Stimulated activated CD8-positive, alpha-beta memory T cell treated with anti-CD3 and anti-CD28 coated beads, Interleukin-7, amount 100 ng/mL, for 4 hours (primary cell): ENCODE results near the gene PLD2.

ENCODE experiments used
- DNase-seq, 2 donors: peaks; one replicate each; pipeline ENCODE4 v3.0.0-alpha.2; 2020; ENCODE audit warnings: low read depth in 2 of 2

The PLD2 gene

DNA sequence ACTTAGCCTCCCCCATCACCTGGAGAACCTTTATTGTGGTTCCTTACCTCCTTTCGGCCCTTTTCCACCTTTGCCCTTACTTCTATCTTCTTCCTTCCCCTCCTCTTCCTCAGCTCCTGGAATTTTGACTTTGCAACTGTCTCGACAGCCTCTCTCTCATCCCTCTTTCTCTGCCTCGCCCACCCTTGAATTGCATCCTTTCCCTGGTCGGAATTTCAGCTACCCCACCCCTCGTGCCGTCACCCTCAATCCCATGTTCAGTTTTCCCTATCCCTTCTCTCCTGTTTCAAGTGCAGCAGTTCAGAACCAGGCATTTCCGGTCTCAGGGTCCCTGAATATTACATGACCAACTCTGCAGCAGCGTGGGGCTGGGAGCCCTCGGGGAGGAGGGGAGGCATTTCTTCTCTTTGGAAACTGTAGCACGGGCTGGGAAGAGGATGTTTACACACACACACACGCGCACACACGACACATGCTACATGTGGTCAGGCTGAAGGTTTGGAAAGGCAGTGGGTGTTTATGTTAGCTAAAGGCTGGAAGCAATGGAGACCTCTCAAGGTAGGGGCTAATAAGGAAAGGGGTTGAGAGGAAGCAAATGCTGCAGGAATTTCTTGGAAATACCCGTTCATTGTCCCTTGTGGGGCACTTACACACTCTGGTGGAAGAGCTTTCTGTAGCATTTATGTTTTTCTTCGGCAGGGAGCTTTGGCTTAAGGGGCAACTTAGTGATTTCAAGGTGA lies 27.2 kb downstream of the PLD2 start:
- no peak for DNase-seq

DNA sequence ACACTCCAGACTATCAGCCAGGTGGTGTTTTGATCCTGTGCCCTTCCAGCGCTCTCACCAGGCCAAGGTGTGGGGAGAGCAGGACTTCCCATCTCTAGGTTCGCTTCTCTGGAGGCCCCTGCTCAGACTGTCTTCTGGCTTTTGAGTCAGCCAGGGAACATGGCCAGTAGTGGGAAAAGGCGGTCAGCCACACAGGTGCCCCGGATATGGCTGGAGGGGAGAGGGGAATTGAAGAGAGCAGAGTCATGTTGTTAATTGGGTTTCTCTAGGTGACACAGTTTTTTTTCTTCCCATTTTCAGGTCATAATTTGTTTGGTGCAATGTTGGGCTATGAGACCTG lies 27.7 kb downstream of the PLD2 start:
- DNase-seq, result no peak

DNA sequence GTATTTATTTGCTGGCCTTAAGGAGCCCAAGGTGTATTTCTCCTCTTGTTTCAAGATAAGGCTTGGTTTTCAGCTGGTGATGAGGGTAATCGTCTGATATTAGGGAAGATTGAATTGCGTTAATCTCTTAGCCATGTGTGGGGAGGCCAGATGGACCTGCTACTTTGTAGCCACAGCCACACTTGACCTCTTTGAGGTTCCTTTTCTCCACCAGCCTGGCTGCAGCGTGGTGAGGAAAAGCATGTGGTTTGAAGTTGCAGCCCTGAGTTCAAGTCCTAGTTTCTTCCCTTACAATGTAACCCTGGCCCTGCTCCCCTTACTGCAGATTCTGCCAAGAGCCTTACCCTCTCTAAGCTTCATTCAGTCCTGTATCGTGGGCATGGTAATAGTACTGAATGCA lies 29.3 kb downstream of the PLD2 start:
- DNase-seq, result no peak

DNA sequence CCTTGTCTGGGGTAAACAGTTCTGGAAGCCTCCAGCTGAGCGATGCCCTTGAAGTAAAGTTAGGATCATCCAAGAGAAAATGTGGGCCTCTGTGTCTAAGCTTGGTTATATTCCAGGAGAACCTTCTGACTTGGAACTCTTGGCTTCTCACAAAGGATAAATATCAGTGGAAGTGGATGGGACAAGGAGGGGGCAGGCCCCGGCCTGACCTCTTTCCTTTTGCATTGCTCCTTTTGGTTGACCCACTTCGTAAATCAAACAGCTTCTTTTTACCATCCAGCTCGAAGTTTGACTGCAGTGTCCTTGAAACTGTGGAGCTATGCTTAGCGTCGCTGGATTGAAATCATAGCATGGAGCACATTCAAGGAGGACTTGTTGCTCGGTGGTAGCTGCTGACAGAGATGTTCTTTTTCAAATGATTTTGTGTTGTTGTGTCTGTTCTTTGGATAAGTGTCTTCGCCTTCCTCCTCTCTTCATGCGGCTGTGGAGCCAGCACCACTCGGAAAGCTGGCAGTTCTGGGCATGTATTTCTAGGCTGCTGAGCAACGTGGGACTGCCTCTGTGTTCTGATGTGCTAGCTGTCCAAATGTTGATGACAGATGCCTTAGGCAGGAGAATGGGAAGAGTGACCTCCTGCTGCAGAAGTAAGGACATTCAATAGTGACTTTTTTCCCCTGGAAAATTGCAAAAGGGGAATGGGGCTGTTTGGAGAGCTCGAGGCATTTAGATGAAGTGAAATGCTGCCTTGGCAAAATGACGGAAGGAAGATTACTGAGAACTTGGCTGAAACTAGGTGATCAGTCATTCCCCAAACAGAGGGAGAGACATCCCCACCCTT lies 30.7 kb downstream of the PLD2 start:
- no peak for DNase-seq

DNA sequence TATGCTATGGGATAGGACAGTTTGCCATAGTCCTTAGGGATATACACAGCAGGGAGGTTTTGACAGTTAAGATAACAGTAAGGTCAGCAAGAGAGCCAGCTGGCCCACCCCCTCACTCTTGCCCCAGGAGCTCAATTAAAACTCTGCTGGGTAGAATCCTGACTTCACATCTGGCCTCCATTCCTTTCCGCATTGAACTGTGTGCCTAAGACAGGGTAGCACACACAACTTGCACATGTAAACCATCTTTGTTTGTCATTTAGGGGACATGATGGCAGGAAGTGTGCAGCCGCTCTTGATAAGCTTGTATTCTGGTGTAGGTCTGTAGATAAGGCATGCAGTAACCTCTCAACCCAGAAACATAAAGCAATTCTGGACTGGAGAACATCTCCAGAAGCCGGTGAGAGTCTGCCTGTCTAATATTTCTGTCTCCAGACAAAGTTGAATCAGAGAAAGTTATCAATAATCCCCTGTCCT lies 31.4 kb downstream of the PLD2 start:
- DNase-seq, result no peak

DNA sequence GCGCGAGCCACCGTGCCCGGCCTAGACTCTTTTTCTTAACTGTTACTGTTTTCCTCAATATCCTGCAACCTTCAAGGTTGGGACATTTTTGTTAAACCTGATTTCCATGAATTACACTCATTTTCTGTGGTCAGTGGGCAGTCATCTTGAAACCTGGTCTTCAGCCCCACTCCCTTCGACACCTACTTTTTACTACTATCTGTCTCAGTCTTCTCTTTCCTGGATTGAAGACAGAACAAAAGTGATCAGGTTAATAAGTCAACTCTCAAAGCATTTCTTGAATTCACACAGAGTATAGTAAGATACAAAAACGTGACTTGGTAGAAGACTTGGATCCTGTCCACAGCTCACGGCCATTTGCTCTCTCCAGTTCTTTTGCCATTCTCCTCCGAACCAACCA lies 32.3 kb downstream of the PLD2 start:
- no peak for DNase-seq

DNA sequence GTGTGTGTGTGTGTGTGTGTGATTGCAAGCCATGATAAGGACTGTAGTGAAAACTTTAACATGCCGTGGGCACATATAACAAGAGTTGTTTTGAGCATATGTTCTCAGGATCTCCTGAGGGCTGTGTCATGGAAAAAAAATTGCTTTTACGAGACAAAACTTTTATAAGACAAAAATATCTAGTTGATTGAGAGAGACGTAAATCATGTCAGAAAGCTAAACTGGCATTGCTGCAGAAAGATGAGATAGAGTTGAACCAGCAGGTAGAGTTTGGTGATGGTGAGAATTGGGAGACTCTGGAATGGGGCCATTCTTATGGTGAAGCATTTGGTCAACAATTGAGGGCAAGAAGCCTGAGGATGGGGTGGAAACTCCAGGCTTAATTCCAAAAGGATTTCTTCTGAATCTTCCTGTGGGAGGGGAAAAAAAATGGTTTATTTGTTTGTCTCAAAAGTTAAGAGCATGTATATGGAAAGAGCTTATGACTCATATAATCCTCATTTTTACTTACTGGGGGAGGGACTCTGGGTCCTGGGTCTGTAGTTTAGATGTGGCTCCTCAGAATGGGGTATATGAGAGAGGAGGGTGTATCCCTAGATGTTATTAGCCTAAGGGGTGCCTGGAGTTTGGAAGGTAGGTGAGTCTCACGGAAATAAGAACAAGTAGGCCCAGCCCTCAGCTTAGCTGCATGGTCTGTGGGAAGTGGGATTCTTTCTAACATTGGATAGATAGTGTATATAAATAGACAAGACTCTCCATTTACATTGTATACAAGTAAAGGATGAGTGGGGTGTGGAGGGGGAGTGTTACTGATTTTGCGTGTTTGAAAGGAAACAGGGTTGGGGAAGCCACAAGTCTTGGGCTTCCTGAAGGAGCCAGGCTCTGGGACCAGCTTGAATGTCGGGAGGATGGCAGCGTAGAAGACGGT lies 33.3 kb downstream of the PLD2 start:
- no peak for DNase-seq

DNA sequence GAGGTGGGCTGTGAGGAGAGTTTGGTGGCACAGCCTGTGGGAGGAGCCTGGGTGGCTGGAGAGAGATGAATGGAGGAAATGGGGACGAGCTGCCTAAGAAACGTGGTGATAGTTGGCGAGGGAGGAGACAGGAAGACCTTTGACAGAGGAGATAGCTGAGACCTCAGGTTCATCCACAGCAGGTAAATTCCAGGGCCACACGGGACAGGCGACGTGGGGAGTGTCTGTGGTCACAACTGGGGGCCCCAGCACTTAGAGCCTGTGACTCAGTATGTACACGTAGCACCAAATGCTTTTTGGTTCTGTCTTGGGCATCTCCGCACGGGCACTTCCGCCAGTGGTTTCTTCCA lies 33.9 kb downstream of the PLD2 start:
- DNase-seq, result no peak

DNA sequence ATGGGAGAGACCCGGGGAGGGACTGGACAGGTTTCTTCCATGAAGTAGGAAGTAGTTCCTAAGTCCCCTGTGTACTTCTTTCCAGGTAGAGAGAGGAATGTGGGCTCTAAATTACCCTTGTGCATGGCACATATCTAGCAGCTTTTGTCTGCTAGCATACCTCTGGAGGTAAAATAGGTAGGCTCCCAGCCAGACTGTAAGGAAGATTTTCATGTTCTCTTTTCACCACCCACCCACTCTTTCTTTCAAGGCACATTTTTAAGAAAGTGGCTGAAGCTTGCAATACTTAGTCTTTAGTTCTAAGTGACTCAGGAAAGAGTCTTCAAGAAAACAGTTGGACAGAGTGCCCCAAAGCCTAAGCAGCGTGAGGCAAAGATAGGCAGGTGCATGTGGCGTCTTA lies 35.4 kb downstream of the PLD2 start:
- no peak for DNase-seq

DNA sequence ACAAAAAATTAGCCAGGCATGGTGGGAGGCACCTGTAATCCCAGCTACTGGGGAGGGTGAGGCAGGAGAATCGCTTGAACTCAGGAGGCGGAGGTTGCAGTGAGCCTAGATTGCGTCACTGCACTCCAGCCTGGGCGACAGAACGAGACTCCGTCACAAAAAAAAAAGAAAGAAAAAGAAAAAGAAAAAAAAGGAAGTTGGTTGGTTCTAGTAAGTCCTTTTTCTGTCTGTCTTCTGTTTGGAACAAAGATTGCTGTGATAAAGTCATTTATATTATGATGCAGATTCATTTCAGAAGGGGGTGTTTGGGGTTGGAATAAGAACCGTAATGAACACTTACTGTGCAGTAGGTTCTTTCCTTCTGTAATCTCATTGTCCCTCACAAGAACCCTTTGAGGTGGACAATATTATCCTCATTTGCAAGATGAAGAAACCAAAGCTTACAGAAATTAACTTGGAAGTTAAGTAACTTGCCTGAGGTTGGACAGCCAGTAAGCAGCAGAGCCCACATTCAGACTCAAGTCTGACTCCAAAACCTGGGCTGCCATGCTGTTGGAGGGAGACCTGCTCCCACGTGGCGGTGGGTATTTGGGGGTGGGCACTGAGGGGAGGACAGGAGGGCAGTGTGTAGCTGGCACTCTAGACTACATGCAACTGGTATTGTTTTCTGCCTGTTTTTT lies 36.5 kb downstream of the PLD2 start:
- DNase-seq, result no peak

DNA sequence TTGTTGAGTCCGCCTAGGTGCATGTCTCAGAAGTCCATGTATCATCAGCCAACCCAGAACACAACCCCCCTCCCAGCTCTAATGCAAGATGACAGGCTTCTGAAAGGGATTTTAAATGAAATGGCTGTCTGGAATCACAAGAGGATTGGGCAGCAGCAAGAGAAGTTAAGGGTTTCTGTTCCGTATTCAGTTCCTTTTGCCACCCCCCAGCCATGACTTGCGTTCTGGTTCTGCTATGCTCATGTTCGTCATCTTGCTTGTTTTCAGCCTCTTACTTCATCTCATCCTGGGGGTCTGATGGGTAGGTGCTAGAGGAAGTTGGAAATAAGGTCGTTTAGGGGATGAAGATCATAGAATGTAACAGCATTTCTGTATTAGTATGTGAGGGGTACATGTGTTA lies 38.2 kb downstream of the PLD2 start:
- DNase-seq, result no peak

DNA sequence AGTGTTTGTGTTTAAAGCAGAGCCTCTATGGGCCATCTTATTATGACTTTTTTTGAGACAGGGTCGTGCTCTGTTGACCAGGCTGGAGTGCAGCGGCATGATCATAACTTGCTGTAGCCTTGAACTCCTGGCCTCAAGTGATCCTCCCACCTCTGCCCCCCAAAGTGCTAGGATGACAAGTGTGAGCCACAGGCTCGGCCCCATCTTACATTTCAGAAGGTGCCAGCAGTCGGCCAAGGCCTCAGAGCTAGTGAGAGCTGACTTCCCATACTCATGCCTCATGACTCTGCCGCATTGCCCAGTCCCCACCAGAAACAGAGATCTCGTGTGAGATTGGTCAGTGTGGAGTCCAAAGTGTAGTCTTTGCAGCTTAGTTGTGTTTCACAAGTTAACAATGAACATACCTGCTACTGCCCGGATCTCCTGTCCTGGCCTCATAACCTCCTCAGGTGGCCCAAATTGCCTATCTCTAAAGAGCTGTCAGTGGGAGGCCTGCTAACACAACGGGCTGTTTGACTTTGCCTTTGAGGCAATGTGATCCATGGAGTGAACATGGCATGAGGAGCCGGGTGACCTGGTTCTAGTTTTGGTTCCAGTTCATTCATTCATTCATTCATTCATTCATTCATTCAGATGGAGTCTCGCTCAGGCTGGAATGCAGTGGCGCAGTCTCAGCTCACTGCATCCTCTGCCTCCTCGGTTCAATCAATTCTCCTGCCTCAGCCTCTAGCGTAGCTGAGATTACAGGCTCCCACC lies 39.9 kb downstream of the PLD2 start:
- DNase-seq, result no peak

DNA sequence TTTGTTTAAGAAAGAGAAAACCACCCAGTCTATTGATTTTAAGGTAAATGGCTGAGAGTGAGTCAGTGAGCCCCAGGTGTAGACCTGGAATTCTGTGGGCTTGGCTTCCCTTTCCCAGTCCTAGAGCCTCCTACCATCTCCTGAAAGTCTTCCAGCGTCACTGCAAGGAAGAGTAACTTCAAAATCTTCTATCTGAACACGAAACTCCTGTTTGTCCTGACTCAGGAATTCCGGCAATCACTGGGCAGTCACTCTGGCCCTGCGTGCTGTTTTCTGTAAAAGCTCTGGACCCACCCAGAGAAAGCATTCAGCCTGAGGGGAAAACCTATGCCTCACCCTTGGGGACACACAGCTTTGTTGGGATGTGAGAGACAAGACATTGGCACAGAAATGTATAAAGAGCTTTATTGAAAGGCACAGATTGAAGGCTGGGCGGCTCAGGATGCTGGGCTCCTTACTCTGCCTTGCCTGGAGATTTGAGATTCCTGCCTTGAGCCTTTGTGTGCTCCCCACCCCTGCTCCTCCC lies 42.1 kb downstream of the PLD2 start:
- no peak for DNase-seq

DNA sequence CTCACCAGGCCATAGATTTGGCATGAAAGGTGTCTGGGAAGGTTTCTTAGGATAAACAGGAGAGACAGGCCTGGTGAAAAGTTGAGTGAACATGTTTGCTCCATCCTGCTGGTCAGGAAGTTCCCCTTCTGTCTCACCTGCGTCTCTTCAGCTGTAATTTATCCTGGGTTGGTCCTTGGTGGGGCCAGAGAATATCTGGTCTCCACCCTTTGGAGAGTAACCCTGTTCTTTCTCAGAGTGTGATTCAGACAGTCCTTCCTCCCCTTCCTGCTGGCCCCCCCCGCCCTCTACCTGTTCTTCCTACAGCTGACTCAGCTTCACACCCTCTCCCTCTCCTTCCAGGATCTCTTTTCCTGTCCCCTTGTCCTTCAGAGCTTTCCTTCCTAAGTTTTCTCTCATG lies 43.3 kb downstream of the PLD2 start:
- no peak for DNase-seq

DNA sequence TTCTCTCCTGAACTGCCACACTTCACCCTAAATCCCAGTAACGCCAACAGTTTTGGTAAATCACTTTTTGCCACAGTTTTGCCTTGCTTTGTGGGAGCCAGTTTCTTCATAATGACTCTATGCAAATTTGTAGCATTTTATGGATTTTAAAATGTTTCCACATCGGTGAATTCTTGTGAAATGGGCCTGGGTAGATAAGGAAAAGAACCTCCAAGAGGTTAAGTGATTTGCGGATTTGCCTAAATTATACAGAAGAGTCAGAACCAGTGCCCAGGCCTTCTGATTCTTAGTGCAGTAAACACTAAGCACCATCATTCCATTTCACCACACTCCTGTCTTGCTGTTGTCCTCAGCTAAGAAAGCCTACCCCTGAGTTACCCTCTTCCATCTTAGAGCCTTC lies 44.1 kb downstream of the PLD2 start:
- no peak for DNase-seq

DNA sequence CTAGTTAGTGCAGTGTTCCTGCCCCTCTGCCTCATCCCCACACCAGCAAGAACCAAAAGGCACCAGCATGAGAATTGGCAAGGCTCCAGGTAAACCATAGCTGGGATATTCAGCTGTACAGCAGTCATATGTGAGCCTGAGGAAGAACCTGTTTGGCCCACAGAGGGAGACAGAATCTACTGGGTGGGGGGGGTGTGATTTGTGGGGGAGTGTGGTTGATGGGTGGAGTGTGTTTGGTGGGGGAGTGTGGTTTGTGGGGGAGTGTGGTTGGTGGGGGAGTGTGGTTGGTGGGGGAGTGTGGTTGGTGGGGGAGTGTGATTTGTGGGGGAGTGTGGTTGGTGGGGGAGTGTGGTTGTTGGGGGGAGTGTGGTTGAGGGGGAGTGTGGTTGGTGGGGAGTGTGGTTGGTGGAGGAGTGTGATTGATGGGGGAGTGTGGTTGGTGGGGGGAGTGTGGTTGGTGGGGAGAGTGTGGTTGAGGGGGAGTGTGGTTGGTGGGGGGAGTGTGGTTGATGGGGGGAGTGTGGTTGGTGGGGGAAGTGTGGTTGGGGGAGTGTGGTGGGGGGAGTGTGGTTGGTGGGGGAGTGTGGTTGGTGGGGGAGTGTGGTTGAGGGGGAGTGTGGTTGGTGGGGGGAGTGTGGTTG lies 45.7 kb downstream of the PLD2 start:
- DNase-seq, result no peak

DNA sequence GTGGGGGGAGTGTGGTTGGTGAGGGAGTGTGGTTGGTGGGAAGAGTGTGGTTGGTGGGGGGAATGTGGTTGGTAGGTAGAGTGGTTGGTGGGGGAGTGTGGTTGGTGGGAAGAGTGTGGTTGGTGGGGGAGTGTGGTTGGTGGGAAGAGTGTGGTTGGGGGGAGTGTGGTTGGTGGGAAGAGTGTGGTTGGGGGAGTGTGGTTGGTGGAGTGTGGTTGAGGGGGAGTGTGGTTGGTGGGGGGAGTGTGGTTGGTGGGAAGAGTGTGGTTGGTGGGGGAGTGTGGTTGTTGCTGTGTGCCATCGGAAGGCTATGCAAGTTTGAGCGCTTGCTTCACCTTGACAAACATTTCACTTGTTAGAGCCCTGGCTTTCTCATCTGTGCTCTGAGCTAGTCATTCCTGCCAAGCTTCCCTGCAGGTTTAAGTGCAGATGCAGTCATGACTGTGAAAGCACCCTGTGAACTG lies 46.3 kb downstream of the PLD2 start:
- DNase-seq, result no peak

DNA sequence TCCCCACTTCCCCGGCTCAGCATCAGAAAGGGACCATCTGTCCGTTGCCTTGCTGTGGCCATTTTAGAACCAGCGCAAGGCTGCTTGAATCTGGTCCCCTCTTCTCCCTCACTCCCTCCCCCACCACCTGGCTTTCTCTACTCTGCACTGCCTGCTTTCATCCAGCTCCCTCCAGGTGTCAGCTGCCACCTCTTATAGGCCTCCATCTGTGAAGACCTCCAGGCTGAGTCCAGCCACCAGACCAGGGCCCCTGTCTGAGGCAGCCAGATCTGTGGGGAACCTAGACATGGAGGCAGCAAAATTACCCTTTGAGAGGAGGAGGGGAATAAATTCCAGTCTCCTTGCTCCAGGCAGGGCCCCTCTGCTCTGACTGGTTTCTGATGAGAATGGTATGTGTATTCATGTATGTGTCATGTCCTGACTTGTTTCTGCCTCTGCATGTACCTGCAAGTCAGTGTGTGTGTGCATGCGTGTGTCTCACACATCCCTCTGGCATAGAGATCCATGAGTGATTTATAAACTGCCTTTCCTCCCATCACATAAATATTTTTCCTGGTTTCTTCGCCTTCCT lies 47.2 kb downstream of the PLD2 start:
- DNase-seq, result no peak

DNA sequence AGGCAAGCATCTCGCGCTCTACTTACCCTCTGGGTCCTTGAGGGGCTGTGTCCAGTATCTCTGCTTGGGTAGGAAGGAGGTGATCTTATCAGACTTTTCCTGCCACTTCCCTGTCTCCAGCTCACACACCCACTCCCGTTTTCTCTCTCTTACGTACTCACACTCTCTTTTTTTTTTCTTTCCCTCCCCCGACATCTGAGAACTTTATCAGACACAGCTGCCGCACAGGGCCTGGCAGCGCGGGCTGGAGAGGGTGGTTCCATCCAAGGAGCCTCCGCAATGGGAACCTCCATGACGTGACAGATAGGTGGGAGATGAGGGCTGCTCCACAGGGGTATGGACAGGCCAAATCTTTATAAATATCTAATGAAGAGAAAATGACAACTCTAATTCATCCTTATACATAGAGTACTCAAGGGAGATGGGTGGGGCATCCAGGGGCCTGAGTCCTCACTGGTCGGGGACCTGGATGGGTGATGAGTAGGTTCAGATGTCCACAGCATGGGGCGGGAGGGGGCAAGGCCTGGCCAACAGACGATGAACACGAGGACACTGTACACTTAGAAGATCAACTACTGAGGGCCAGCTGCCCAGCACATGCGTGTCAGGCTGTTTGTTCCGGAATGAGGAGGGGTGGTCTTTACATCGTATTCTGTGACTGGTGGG lies 49.5 kb downstream of the PLD2 start:
- DNase-seq, result no peak
